GM10248 (cell line): ENCODE data around the gene BICRA.

Experiments
- CTCF ChIA-PET: fragments of 300-600 bp; sonication (Branson Sonifier 250); formaldehyde crosslinking; extraction: SDS; loops from one replicate; lab custom pipeline; 2021; ENCODE audit warnings: antibody characterized with exemption; lab: Yijun Ruan, JAX
- POLR2A ChIA-PET: fragments of 350-650 bp; sonication (Branson Sonifier 250); formaldehyde crosslinking; extraction: SDS; loops from one replicate; lab custom pipeline; 2020; ENCODE audit warnings: antibody characterized with exemption; lab: Yijun Ruan, JAX
- DNase-seq: peaks from one replicate; pipeline ENCODE4 v3.0.0; 2012; ENCODE audit errors: extremely low spot score
- TF ChIP-seq, protein P1 (sequence below): IDR thresholded peaks from 2 replicates; pipeline ENCODE4 v1.5.1; 2012; ENCODE audit warnings: mild to moderate bottlenecking, low read depth; ENCODE audit errors: extremely low read depth, missing control alignments, control extremely low read depth

The BICRA gene

GRCh38 chr19:47610902-47611301 is 2.0 kb downstream of the BICRA start:
- ChIA-PET POLR2A (interaction anchor here (1.0 to 1.5 kb wide), 2 partner anchors 10 to 15 kb away, joined by 3 to 5 read pairs; no protein-coding TSS in a partner anchor), CTCF (interaction anchor here (1.0 to 2.1 kb wide), 6 partner anchors 11 to 326 kb away, joined by 3 to 18 read pairs (median 4); partner anchors contain the start of genes DHX34 and KPTN)
- TF ChIP-seq, protein P1, sequence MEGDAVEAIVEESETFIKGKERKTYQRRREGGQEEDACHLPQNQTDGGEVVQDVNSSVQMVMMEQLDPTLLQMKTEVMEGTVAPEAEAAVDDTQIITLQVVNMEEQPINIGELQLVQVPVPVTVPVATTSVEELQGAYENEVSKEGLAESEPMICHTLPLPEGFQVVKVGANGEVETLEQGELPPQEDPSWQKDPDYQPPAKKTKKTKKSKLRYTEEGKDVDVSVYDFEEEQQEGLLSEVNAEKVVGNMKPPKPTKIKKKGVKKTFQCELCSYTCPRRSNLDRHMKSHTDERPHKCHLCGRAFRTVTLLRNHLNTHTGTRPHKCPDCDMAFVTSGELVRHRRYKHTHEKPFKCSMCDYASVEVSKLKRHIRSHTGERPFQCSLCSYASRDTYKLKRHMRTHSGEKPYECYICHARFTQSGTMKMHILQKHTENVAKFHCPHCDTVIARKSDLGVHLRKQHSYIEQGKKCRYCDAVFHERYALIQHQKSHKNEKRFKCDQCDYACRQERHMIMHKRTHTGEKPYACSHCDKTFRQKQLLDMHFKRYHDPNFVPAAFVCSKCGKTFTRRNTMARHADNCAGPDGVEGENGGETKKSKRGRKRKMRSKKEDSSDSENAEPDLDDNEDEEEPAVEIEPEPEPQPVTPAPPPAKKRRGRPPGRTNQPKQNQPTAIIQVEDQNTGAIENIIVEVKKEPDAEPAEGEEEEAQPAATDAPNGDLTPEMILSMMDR = no peak
- no peak for DNase-seq

GRCh38 chr19:47613165-47614020 is 4.5 kb downstream of the BICRA start:
- POLR2A ChIA-PET = interaction anchor here (0.5 kb wide), 1 partner anchor 339 kb away, joined by 3 read pairs; no protein-coding TSS in a partner anchor
- TF ChIP-seq, protein P1 = no peak
- DNase-seq = no peak
- CTCF ChIA-PET = interaction anchor here (1.4 kb wide), 1 partner anchor 9 kb away, joined by 3 read pairs; no protein-coding TSS in a partner anchor

DNA sequence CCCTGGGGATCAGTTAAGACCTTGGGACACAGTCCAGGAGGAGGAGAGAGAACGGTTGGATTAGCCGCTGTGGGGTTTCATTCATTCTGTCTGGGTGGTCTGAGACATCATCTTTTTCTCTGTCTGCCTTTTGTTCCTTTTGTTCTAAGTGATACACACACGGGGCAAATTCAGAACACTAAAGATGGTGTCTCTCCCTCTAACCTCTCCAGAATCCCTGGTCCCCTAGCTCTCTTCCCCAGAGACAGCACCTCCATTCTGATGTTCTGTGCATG is 5.0 kb downstream of the BICRA start:
- no peak for DNase-seq
- TF ChIP-seq, protein P1 = no peak
- CTCF ChIA-PET = no interaction called here
- POLR2A ChIA-PET = no interaction called here

DNA sequence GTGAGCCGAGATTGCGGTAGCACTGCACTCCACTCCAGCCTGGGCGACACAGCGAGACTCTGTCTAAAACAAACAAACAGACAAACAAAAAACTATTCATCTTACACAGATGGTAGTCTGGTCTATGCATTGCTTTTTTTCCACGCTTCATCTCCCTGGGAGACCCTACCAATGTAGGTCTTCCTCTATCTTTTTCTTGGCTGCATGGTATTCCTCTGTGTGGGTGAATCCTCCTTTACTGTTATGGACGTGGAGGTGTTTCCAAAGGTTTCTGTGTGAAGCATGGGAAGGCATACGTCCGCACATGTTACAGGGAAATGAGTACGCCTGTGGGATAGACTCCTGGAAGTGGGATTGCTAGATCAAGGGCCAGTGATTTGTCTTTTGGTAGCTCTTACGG is 5.6 kb downstream of the BICRA start:
- TF ChIP-seq, protein P1 = no peak
- DNase-seq = no peak
- CTCF ChIA-PET = no interaction called here
- POLR2A ChIA-PET = no interaction called here

DNA sequence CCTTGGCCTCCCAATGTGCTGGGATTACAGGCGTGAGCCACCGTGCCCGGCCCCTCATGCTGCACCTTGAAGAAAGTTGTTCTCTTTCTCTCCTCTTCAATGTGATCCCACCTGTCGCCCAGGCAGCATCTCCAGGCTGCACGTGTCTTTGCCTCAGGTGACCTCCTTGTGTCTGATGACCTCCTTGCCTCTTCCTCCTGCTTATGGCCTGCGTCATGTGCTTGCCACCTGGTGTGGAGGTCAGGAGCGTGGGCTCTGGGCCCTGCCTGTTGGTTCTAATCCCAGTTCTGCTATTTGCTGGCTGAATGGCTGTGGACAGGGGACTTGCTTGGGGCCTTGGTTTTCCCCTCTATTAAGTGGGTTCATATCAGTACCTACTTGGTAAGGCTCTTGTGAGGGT is 6.3 kb downstream of the BICRA start:
- CTCF ChIA-PET = no interaction called here
- no peak for DNase-seq
- TF ChIP-seq, protein P1 = no peak
- POLR2A ChIA-PET = no interaction called here

DNA sequence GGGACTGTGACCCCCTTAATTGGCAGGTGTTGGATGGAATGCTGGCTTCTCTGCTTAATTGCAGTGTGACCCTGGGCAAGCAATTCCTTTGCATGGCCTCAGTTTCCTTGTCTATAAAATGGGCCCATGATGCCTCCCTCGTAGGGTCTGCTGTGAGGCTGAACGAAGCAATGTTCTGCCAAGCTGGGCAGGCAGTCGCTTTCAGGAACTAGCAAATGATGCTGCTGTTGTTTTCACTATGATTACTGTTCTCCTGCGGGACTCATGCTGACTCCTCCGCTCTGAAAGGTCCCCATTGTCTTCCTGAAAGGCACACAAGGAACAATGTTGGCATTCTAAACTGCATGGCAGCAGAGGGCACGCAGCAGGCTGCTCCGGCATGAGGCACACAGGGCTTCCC is 6.8 kb downstream of the BICRA start:
- CTCF ChIA-PET = no interaction called here
- DNase-seq = no peak
- TF ChIP-seq, protein P1 = no peak
- POLR2A ChIA-PET = no interaction called here
